Ascending aorta (tissue), 2 donors: ENCODE measurements around the gene TRABD2B. TPM values are rescaled to one million over a fixed set of nuclear protein-coding genes. Genes with fewer than 3 reads are reported as not detected.

ENCODE experiments used
- DNase-seq, 2 donors: peaks; one replicate each; pipeline ENCODE4 v3.0.0-alpha.2; 2019; ENCODE audit warnings: low spot score in 2 of 2
- H3K27ac ChIP-seq, 2 donors: fragments of 200-600 bp; sonication (generic); one replicate each; pipeline ENCODE4 v1.5.1; 2016 to 2017; ENCODE audit warnings: mild to moderate bottlenecking in 1 of 2
- H3K27me3 ChIP-seq: fragments of 200-600 bp; sonication (generic); one replicate; pipeline ENCODE4 v1.5.1; 2017
- H3K36me3 ChIP-seq, 2 donors: fragments of 200-600 bp; sonication (generic); one replicate each; pipeline ENCODE4 v1.5.1; 2016
- H3K4me1 ChIP-seq, 2 donors: fragments of 200-600 bp; sonication (generic); one replicate each; pipeline ENCODE4 v1.5.1; 2016 to 2017; ENCODE audit warnings: mild to moderate bottlenecking in 1 of 2
- H3K4me3 ChIP-seq, 2 donors: fragments of 200-600 bp; sonication (generic); one replicate each; pipeline ENCODE4 v1.5.1; 2016 to 2017; ENCODE audit warnings: mild to moderate bottlenecking in 1 of 2
- H3K9me3 ChIP-seq, 2 donors: fragments of 200-600 bp; sonication (generic); one replicate each; pipeline ENCODE4 v1.5.1; 2016
- intact Hi-C: fragments of 100-400 bp; cut with DNase I; formaldehyde crosslinking; loops from one replicate; pipeline ENCODE4 v1.15.1; 2023
- total RNA-seq: library from RNA; depleted of rRNA; stranded (reverse); fragments of >200 nt; gene quantifications from one replicate; pipeline ENCODE4 v1.1.0, GENCODE V29; 2016
- TF ChIP-seq, protein P1 (sequence below), 3 experiments: fragments of 200-600 bp in 2 of 3; fragments of 450-650 bp in 1 of 3; sonication (generic) in 2 of 3; IDR thresholded peaks; one replicate each; pipeline ENCODE4 v1.5.1; 2016 to 2019; ENCODE audit warnings: antibody characterized with exemption in 3 of 3, mild to moderate bottlenecking in 1 of 3, moderate library complexity in 1 of 3

The TRABD2B gene
- total RNA-seq, 1 donor from 2014 or later, result 7.9 TPM

DNA sequence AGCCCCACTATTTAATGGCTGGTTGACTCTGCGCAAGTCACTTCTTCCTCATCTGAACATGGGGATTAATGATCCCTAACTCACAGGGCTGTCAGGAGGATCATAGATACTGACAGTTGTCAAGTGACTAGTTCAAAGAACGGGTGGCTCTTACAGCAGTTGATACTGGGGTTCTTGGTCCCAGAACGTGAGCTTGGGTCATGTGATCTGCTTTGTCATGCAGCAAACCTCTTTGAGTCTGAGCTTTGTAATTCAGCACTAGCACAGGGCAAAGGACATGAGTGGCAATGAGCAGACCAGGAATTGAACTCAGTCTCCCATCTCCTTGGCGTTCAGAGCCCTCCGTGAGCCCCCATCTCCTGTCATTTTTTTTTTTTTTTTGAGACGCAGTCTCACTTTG is 64.4 kb downstream of the TRABD2B start:
- Histone ChIP-seq H3K4me1 (peaks cover 0 to 12% of the 10 kb centered on the region in 2 donors), H3K27ac (no peak overlapping the region), H3K36me3 (no peaks in the 10 kb centered on the region), H3K4me3 (no peak overlapping the region), H3K27me3 (no peaks in the 10 kb centered on the region), H3K9me3 (no peaks in the 10 kb centered on the region)
- TF ChIP-seq, protein P1, sequence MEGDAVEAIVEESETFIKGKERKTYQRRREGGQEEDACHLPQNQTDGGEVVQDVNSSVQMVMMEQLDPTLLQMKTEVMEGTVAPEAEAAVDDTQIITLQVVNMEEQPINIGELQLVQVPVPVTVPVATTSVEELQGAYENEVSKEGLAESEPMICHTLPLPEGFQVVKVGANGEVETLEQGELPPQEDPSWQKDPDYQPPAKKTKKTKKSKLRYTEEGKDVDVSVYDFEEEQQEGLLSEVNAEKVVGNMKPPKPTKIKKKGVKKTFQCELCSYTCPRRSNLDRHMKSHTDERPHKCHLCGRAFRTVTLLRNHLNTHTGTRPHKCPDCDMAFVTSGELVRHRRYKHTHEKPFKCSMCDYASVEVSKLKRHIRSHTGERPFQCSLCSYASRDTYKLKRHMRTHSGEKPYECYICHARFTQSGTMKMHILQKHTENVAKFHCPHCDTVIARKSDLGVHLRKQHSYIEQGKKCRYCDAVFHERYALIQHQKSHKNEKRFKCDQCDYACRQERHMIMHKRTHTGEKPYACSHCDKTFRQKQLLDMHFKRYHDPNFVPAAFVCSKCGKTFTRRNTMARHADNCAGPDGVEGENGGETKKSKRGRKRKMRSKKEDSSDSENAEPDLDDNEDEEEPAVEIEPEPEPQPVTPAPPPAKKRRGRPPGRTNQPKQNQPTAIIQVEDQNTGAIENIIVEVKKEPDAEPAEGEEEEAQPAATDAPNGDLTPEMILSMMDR (IDR thresholded peaks at IDR 0.05), result no peak
- no peak for DNase-seq
- intact Hi-C loops, result loop anchor here (5.0 kb wide), 1 partner anchor 195 kb away; no protein-coding TSS in a partner anchor

- Histone ChIP-seq H3K36me3 (no peaks in the 10 kb centered on the region), H3K9me3 (no peaks in the 10 kb centered on the region), H3K27me3 (no peaks in the 10 kb centered on the region), H3K27ac (no peak overlapping the region), H3K4me1 (peaks cover 0 to 24% of the 10 kb centered on the region in 2 donors), H3K4me3 (no peak overlapping the region)
- TF ChIP-seq, protein P1 (IDR thresholded peaks at IDR 0.05), result peak in 2 of 3 experiments; percentile 8 to 21
- no peak for DNase-seq
- intact Hi-C loops, result loop anchor here (5.0 kb wide), 1 partner anchor 194 kb away; no protein-coding TSS in a partner anchor
Observed at GRCh38 chr1:47931395-47931794, 65.8 kb downstream of the TRABD2B start.

- Histone ChIP-seq H3K4me1 (peaks cover 0 to 27% of the 10 kb centered on the region in 2 donors), H3K27ac (no peak overlapping the region), H3K27me3 (no peaks in the 10 kb centered on the region), H3K9me3 (no peaks in the 10 kb centered on the region), H3K4me3 (no peak overlapping the region), H3K36me3 (no peaks in the 10 kb centered on the region)
- TF ChIP-seq, protein P1 (IDR thresholded peaks at IDR 0.05), result no peak
- DNase-seq, result no peak
- intact Hi-C loops, result loop anchor here (5.0 kb wide), 1 partner anchor 193 kb away; no protein-coding TSS in a partner anchor
Observed at GRCh38 chr1:47930210-47930840, 66.9 kb downstream of the TRABD2B start.

DNA sequence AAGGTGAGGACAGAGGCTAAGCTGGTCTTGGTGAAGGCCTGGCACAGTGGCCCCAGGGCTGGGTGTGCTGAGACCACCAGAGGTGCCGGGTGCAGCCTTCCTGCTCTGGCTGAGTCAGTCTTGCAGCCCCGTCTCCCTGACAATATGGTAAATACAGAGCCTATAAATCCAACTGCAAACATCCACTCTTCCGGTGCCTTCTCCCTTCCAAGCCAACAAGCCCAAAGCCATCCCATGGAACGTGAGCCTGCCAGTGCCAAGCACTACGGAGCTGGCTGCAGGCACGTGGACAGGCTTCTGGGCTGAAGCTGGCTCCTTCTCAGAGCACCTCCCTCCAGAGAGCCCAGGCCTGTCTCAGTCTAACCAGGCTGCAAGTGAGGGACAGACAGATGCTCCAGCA is 70.0 kb downstream of the TRABD2B start:
- TF ChIP-seq, protein P1 (IDR thresholded peaks at IDR 0.05), result no peak
- no peak for DNase-seq
- no peaks in the 10 kb centered on the region for H3K27me3 ChIP-seq
- H3K27ac ChIP-seq, result peak overlapping the region in 1 of 2 donors; percentile 14
- peaks cover 0 to 18% of the 10 kb centered on the region in 2 donors for H3K4me1 ChIP-seq
- no peak overlapping the region for H3K4me3 ChIP-seq
- H3K36me3 ChIP-seq, result no peaks in the 10 kb centered on the region
- H3K9me3 ChIP-seq, result no peaks in the 10 kb centered on the region
- intact Hi-C loops, result loop anchor here (5.0 kb wide), 1 partner anchor 140 kb away; no protein-coding TSS in a partner anchor

DNA sequence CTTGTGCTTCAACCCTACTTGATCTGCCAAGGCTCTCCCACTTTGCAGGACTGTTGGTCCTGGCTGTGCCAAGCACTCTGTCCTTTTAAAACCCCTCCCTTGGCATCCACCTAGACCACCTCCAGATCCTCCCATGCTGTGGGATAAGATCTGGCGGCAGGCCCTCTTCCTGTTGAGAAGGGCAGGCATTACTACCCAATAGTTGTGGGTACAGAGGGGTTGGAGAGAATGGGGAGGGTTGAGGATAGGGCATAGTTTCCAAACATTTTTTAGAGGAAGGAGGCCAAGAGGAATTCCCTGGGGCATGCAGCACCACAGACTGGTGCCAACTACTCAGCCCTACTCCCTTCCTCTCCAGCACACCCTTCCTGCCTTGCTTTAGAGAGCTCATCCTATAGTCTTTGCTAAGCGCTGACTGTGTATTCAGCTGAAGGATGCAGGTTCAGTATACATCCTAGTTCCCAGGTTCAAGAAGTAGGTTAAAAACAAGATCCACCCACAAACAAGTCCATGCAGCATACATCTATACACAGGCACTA is 70.7 kb downstream of the TRABD2B start:
- H3K27me3 ChIP-seq, result no peaks in the 10 kb centered on the region
- H3K27ac ChIP-seq, result peak overlapping the region in 1 of 2 donors; percentile 15
- peaks cover 0 to 17% of the 10 kb centered on the region in 2 donors for H3K4me1 ChIP-seq
- intact Hi-C loops, result loop anchor here (5.0 kb wide), 1 partner anchor 139 kb away; no protein-coding TSS in a partner anchor
- no peaks in the 10 kb centered on the region for H3K9me3 ChIP-seq
- DNase-seq, result no peak
- H3K4me3 ChIP-seq, result no peak overlapping the region
- H3K36me3 ChIP-seq, result no peaks in the 10 kb centered on the region
- TF ChIP-seq, protein P1 (IDR thresholded peaks at IDR 0.05), result no peak
